ENCODE results near the gene THSD8. TPM values are rescaled to one million over a fixed set of nuclear protein-coding genes. Genes with fewer than 3 reads are reported as not detected.

The THSD8 gene
- total RNA-seq, 1 donor from 2014 or later, result not detected

DNA sequence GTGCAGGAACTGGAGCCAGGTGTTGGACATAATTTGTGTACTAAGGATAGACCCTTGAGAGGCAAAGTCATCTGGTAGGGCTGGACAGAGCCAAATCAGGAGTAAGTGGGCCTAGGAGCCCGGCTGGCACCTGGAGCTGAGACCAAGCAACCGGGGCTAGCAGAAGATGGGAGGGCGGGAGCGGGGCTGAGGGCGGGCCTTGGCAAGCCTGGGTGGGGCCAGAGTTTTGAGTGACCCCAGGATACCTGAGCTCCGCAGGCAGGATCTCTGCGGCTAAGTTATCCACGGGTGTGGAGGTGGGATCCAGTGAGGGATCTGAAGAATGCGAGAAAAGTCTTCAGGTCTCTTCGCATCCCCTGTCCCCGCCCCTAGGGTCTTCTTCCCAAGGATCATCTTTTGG lies 34.7 kb upstream of the THSD8 start:
- no peak for DNase-seq (ENCODE audit: extremely low spot score in 2 of 2)
- Histone ChIP-seq H3K9me3 (no peaks in the 10 kb centered on the region), H3K36me3 (peaks cover 0 to 9% of the 10 kb centered on the region in 2 donors), H3K4me3 (no peak overlapping the region), H3K27me3 (no peaks in the 10 kb centered on the region), H3K27ac (no peak overlapping the region), H3K4me1 (peaks cover 11% of the 10 kb centered on the region)
- intact Hi-C loops (cut with DNase I), result loop anchor here (5.0 kb wide), 1 partner anchor 35 kb away; the partner anchor contains the start of genes PRDX2 and THSD8
- TF ChIP-seq POLR2A (IDR thresholded peaks at IDR 0.05) (no peak), POLR2AphosphoS5 (IDR thresholded peaks at IDR 0.05; ENCODE audit: insufficient read depth in 1 of 2, low read depth in 1 of 2) (no peak)
- TF ChIP-seq, protein P1, sequence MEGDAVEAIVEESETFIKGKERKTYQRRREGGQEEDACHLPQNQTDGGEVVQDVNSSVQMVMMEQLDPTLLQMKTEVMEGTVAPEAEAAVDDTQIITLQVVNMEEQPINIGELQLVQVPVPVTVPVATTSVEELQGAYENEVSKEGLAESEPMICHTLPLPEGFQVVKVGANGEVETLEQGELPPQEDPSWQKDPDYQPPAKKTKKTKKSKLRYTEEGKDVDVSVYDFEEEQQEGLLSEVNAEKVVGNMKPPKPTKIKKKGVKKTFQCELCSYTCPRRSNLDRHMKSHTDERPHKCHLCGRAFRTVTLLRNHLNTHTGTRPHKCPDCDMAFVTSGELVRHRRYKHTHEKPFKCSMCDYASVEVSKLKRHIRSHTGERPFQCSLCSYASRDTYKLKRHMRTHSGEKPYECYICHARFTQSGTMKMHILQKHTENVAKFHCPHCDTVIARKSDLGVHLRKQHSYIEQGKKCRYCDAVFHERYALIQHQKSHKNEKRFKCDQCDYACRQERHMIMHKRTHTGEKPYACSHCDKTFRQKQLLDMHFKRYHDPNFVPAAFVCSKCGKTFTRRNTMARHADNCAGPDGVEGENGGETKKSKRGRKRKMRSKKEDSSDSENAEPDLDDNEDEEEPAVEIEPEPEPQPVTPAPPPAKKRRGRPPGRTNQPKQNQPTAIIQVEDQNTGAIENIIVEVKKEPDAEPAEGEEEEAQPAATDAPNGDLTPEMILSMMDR (IDR thresholded peaks at IDR 0.05), result no peak

DNA sequence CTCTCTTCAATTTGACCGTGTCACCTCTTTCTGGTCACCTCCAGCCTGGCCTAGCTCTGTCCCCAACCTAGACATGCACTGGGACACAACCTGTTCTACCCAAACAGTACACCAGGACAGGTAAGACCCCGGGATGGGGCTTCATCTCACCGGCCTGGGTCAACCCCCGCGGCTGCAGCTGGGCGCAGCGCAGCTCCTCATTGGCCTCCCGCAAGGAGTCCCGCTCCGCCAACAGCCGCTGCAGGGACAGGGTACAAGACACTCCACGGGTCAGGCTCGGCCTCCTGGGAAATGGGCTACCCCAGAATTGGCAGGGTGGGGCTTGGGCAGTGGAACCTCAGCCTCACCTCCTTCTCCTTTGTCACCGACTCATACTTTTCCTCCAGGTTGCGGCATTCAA lies 34.2 kb upstream of the THSD8 start:
- H3K36me3 ChIP-seq, result peaks cover 0 to 7% of the 10 kb centered on the region in 2 donors
- H3K4me3 ChIP-seq, result no peak overlapping the region
- H3K9me3 ChIP-seq, result no peaks in the 10 kb centered on the region
- H3K27ac ChIP-seq, result no peak overlapping the region
- H3K27me3 ChIP-seq, result no peaks in the 10 kb centered on the region
- intact Hi-C loops (cut with DNase I), result loop anchor here (5.0 kb wide), 1 partner anchor 35 kb away; the partner anchor contains the start of genes PRDX2 and THSD8
- TF ChIP-seq POLR2AphosphoS5 (IDR thresholded peaks at IDR 0.05; ENCODE audit: insufficient read depth in 1 of 2, low read depth in 1 of 2) (no peak), POLR2A (IDR thresholded peaks at IDR 0.05) (no peak)
- TF ChIP-seq, protein P1 (IDR thresholded peaks at IDR 0.05), result no peak
- DNase-seq (ENCODE audit: extremely low spot score in 2 of 2), result no peak
- peaks cover 11% of the 10 kb centered on the region for H3K4me1 ChIP-seq

DNA sequence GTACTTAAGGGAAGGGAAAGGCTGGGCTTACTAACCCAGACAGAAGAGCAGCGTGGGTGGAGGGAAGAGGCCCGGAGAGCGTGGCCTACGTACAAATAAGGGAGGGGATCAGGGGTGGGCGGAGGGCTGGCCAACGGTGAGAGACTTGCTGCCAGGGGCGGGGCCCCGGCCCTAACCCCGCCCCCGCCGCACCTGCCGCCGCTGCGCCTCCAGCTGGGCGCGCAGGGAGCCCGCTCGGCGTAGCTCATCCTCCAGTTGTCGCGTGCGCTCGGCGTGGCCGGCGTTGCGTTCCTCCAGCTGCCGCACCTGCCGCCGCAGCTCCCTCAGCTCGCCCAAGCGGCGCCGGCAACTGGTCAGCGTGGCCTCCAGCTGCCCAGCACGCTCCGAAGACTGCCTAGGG lies 32.2 kb upstream of the THSD8 start:
- H3K4me1 ChIP-seq, result peaks cover 15% of the 10 kb centered on the region
- H3K27ac ChIP-seq, result no peak overlapping the region
- no peaks in the 10 kb centered on the region for H3K27me3 ChIP-seq
- TF ChIP-seq POLR2A (IDR thresholded peaks at IDR 0.05) (no peak), POLR2AphosphoS5 (IDR thresholded peaks at IDR 0.05; ENCODE audit: insufficient read depth in 1 of 2, low read depth in 1 of 2) (no peak)
- TF ChIP-seq, protein P1 (IDR thresholded peaks at IDR 0.05), result no peak
- DNase-seq (ENCODE audit: extremely low spot score in 2 of 2), result no peak
- intact Hi-C loops (cut with DNase I), result loop anchor here (2.0 to 5.0 kb wide), 2 partner anchors 33 to 75 kb away; partner anchors contain the start of genes PRDX2 and THSD8
- H3K4me3 ChIP-seq, result no peak overlapping the region
- H3K36me3 ChIP-seq, result no peaks in the 10 kb centered on the region
- no peaks in the 10 kb centered on the region for H3K9me3 ChIP-seq

DNA sequence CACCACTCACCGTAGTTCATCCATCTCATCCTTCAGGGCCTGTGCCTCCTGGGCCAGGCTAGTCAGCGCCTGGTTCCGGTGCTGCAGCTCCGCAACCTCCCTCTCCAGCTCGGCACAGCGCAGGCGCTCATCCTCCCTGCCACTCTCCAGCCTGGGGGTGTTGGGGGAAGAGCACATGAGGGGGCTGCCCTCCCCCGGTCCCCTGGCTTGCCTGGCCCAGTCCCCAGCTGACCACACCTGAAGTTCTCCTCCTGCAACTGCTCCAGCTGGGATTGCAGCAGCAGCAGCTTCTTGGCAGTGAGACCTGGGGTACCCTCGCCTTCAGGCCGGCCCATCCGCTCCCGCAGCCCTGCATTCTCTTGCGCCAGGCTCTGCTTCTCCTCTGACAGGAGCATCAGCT lies 30.9 kb upstream of the THSD8 start:
- DNase-seq (ENCODE audit: extremely low spot score in 2 of 2), result no peak
- Histone ChIP-seq H3K4me1 (peaks cover 17% of the 10 kb centered on the region), H3K4me3 (no peak overlapping the region), H3K36me3 (no peaks in the 10 kb centered on the region), H3K27ac (no peak overlapping the region), H3K9me3 (no peaks in the 10 kb centered on the region), H3K27me3 (no peaks in the 10 kb centered on the region)
- no peak for TF ChIP-seq POLR2A (IDR thresholded peaks at IDR 0.05)
- TF ChIP-seq, protein P1 (IDR thresholded peaks at IDR 0.05), result no peak
- TF ChIP-seq POLR2AphosphoS5 (IDR thresholded peaks at IDR 0.05; ENCODE audit: insufficient read depth in 1 of 2, low read depth in 1 of 2), result no peak
- intact Hi-C loops (cut with DNase I), result loop anchor here (2.0 kb wide), 1 partner anchor 74 kb away; no protein-coding TSS in a partner anchor

DNA sequence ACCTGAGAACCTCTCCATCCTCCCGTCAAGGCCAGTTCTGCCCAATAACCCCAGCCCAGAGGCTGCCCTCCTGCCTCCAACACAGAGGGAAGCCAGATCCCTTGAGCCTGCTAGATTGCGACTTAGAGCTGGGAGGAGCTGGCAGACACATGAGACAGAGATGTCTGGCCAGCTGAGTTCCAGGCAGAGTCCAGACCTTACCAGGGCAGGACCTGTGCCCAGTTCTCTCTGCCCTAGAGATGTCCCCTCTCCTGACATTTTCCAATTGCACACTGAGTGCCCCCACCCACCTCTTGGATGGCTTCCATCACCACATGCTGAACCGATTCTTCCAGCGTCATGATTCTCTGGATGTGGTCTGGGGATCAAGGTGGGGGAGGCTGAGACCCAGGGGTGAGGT lies 29.5 kb upstream of the THSD8 start:
- TF ChIP-seq, protein P1 (IDR thresholded peaks at IDR 0.05), result no peak
- no peak for TF ChIP-seq POLR2AphosphoS5 (IDR thresholded peaks at IDR 0.05; ENCODE audit: insufficient read depth in 1 of 2, low read depth in 1 of 2)
- no peak for TF ChIP-seq POLR2A (IDR thresholded peaks at IDR 0.05)
- Histone ChIP-seq H3K27ac (no peak overlapping the region), H3K4me1 (peaks cover 19% of the 10 kb centered on the region), H3K27me3 (no peaks in the 10 kb centered on the region), H3K4me3 (no peak overlapping the region), H3K36me3 (no peaks in the 10 kb centered on the region), H3K9me3 (no peaks in the 10 kb centered on the region)
- intact Hi-C loops (cut with DNase I), result no loop called here
- no peak for DNase-seq (ENCODE audit: extremely low spot score in 2 of 2)

Data from vagina (tissue), 2 donors.